ENCODE results near the gene PET100.
"Not testable (repeated sequence)": the region's sequence is repeated elsewhere in the genome, so short reads cannot be mapped to it uniquely, and the experiment has no call there.

Gene PET100

GRCh38 chr19:7631577-7631976 is 2.0 kb downstream of the PET100 start:
- DNase-seq (ENCODE audit: insufficient read length, low spot score) (no peak), FAIRE-seq (no peak)

GRCh38 chr19:7632340-7633203 is 3.0 kb downstream of the PET100 start:
- no peak for DNase-seq (ENCODE audit: insufficient read length, low spot score)
- FAIRE-seq = no peak

DNA sequence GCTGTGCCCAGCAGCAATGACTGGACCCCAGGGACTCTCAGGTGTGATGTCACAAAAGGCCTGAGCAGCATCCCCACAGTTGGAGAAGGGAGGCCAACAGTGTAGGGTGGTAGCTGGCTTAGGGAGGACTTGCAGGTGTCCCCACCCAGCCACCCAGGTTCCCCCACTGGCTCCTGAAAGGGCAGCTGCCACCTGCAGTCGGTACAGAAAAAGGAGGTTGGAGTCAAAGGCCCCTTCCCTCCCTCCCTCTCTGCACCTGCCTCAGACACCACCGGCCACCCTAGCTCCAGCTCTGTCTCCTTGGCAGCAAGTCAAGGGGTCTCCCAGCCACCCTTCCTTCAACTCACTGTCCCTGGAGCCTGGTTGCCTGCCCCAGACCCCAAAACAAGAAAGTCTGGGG is 4.1 kb downstream of the PET100 start, which contains the start of gene PCP2:
TSS of gene PCP2 (minus strand) at position 22 of the 400 bp plus-strand sequence. CDS start 262 bp downstream, outside the sequence.
- FAIRE-seq = no peak
- no peak for DNase-seq (ENCODE audit: insufficient read length, low spot score)

DNA sequence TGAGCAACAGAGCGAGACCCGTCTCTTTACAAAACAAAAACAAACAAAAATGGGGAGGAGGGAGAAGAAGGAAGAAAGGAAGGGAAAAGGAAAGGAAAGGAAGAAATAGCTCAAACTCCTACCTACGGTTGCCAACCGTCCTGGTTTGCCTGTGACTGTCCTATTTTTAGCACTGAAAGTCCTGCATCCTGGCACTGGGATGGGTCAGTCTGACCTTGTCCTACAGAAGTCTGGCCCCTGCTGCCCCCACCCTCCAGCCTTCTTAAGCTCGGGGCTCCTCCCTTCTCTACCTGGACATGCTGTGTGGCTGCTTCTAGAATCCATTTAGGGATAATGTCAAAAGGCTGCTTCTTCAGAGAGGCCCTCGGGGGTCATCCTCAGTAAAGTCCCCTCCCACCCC is 6.1 kb downstream of the PET100 start:
- FAIRE-seq = no peak
- DNase-seq (ENCODE audit: insufficient read length, low spot score) = no peak

DNA sequence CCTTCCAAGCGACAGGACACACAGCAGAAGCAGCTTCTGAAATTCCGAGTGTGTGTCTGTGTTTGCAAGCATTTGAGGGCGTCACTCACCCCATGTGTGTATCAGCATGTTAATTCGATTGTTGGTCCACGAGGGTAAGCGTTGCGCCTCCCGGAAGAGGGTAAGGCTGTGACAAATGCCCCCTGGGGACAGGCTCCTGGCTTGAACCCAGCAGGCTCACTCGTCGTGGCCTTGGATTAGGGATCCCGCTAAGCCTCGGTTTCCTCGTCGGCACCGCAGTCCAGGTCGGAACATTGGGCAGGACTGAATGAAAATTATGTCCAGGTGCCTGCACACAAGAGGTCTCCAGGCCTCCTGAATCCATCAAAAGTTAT is 6.7 kb downstream of the PET100 start:
- FAIRE-seq = no peak
- DNase-seq (ENCODE audit: insufficient read length, low spot score) = no peak

GRCh38 chr19:7636691-7637373 is 7.2 kb downstream of the PET100 start, which contains the start of gene STXBP2:
Gene STXBP2, plus strand, starts transcription at chr19:7637110. Its CDS starts 40 bp downstream, at chr19:7637150.
- DNase-seq (ENCODE audit: insufficient read length, low spot score) (peak; percentile 97), FAIRE-seq (peak; percentile 91)

GRCh38 chr19:7637374-7638256 is 8.0 kb downstream of the PET100 start:
- DNase-seq (ENCODE audit: insufficient read length, low spot score) = no peak
- FAIRE-seq = peak; percentile 42

GRCh38 chr19:7638802-7639465 is 9.3 kb downstream of the PET100 start:
- FAIRE-seq = no peak
- DNase-seq (ENCODE audit: insufficient read length, low spot score) = no peak

GRCh38 chr19:7639863-7640348 is 10.3 kb downstream of the PET100 start:
- DNase-seq (ENCODE audit: insufficient read length, low spot score) = no peak
- no peak for FAIRE-seq

- FAIRE-seq (no peak), DNase-seq (ENCODE audit: insufficient read length, low spot score) (no peak)
These were observed 11.2 kb downstream of the PET100 start for GRCh38 chr19:7640803-7641202.

DNA sequence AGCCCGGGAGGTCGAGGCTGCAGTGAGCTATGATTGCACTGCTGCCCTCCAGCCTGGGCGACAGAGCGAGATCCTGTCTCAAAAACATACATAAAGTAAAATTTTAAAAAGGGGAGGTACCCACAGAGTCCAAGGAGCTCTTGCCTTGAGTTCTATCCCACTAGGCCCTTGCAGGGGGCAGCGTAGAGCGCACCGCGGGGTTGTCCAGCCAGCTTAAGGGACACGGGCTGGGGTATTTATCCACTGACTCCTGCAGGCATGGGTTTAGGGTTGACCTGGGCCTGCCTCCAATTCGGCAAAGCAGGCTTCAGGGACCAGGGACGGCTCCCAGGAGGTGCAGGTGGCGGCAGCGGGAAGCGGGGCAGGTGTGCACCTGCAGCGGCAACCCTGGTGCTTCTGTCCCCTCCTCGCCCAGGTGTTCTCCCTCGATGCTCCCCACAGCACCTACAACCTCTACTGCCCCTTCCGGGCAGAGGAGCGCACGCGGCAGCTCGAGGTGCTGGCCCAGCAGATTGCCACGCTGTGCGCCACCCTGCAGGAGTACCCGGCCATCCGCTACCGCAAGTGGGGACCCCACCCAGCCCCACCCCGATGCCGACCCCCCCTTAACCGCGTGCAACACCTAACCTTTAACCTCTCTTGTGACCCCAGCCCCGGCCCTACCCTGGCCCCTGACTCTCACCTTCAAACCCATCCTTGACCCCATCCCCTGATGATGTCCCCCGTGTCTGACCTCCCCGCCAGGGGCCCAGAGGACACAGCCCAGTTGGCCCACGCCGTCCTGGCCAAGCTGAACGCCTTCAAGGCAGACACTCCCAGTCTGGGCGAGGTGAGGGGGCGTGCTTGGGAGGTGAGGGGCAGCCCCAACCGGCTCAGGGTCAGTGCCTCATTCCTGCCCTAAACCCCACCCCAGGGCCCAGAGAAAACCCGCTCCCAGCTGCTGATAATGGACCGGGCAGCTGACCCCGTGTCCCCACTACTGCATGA is 12.0 kb downstream of the PET100 start:
- FAIRE-seq (no peak), DNase-seq (ENCODE audit: insufficient read length, low spot score) (no peak)

GRCh38 chr19:7642295-7643030 is 12.9 kb downstream of the PET100 start:
- FAIRE-seq (no peak), DNase-seq (ENCODE audit: insufficient read length, low spot score) (no peak)

GRCh38 chr19:7643031-7643415 is 13.4 kb downstream of the PET100 start:
- DNase-seq (ENCODE audit: insufficient read length, low spot score) (no peak), FAIRE-seq (no peak)

- DNase-seq (ENCODE audit: insufficient read length, low spot score); FAIRE-seq: not testable (repeated sequence)
These were observed 14.3 kb downstream of the PET100 start for GRCh38 chr19:7643629-7644549.

- no peak for DNase-seq (ENCODE audit: insufficient read length, low spot score)
- no peak for FAIRE-seq
These were observed 14.9 kb downstream of the PET100 start for GRCh38 chr19:7644550-7644877.

DNA sequence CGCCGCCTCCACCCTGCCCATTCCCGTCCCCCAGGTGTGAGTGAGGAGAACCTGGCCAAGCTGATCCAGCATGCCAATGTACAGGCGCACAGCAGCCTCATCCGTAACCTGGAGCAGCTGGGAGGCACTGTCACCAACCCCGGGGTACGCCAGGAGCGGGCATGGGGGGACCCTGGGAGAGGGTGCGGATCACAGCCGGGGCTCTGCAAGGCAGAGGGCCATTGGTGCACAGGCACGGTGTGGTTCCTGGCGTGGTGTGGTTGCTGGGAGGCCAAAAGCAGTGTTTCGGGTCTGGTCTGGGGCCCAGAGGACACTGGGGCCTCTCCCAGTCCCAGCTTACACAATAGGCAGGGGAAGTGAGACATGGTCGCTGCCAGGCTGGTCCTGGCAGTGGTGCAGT is 15.6 kb downstream of the PET100 start:
- DNase-seq (ENCODE audit: insufficient read length, low spot score) = no peak
- no peak for FAIRE-seq

DNA sequence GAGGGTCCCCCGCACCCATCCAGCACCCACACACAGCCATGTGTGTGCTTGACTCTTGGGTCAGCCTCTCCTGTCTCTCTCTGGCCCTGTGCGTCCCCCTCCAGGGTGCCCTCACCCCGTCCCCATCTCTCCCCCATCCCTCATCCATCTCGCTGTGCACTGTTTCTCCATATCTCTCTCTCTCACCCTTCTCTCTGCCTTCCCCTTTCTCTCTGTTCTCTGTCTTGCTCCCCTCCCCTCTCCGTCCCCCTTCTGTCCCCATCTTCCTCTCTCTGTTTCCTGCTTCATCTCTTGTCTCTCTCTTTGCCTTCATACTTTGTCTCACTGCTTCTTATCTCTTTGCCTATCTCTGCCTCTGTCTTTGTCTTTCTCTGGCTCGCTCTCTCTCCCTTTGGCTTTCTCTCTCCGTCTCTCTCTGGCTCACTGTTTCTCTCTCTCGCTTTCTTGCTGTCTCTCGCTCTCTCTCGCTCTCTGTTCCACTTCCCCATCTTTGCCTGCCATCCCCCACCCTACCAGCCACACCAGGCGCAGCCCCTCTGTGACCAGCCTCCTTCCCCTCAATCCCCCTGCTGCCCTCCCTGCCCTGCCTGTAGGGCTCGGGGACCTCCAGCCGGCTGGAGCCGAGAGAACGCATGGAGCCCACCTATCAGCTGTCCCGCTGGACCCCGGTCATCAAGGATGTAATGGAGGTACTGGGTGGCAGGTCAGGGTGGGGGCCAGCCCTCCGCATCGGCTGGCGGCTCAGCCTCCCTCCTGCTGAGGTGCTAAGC is 16.2 kb downstream of the PET100 start:
- FAIRE-seq = no peak
- DNase-seq (ENCODE audit: insufficient read length, low spot score) = no peak

Measured in GM19239 (cell line).